ENCODE results near the gene ZC3H13. TPM values are rescaled to one million over a fixed set of nuclear protein-coding genes. Genes with fewer than 3 reads are reported as not detected.

Gene ZC3H13
- total and polyA plus RNA-seq, 2 of the 8 experiments (the other 6 are each of a cell fraction or from before 2014, with no cell fraction given), result 5.1 to 57.8 TPM

GRCh38 chr13:46012404-46012803 is 40.1 kb downstream of the ZC3H13 start:
- no peak overlapping the region for H3K4me2 ChIP-seq (ENCODE audit: insufficient read depth in 1 of 2, low read depth in 2 of 2, low read length in 2 of 2)
- no peak for TF ChIP-seq ZNF274 (IDR thresholded peaks at IDR 0.05; ENCODE audit: borderline replicate concordance, extremely low read depth, low read length)
- no peak for TF ChIP-seq SIN3A (conservative IDR thresholded peaks at IDR 0.05 in 1 of 2, IDR thresholded peaks at IDR 0.05 in 1 of 2; ENCODE audit: low read depth in 1 of 2, low read length in 2 of 2)
- TF ChIP-seq ASH2L (IDR thresholded peaks at IDR 0.05; ENCODE audit: low read length), result no peak
- no peak for TF ChIP-seq SAP30 (IDR thresholded peaks at IDR 0.05; ENCODE audit: insufficient read depth, insufficient replicate concordance, low read length)
- TF ChIP-seq KDM4A (IDR thresholded peaks at IDR 0.05; ENCODE audit: low read depth, low read length, severe bottlenecking), result no peak
- TF ChIP-seq SP1 (IDR thresholded peaks at IDR 0.05; ENCODE audit: low read depth, low read length), result no peak
- TF ChIP-seq SRF (IDR thresholded peaks at IDR 0.05; ENCODE audit: low read depth, low read length), result no peak
- no peak for TF ChIP-seq BCL11A (IDR thresholded peaks at IDR 0.05; ENCODE audit: low read depth in 2 of 2, low read length in 2 of 2)
- no peak for TF ChIP-seq SP2 (IDR thresholded peaks at IDR 0.05; ENCODE audit: low read length)
- TF ChIP-seq TAF7 (optimal IDR thresholded peaks at IDR 0.05; ENCODE audit: borderline replicate concordance, low read depth, low read length), result no peak
- no peak for TF ChIP-seq GTF2F1 (IDR thresholded peaks at IDR 0.05; ENCODE audit: borderline replicate concordance, low read depth, low read length)
- no peak for TF ChIP-seq ATF3 (IDR thresholded peaks at IDR 0.05; ENCODE audit: insufficient read depth, low read depth, low read length)
- TF ChIP-seq POLR2A (IDR thresholded peaks at IDR 0.05; ENCODE audit: control extremely low read depth in 1 of 2, low read depth in 2 of 2, low read length in 2 of 2), result no peak
- TF ChIP-seq, protein P1, sequence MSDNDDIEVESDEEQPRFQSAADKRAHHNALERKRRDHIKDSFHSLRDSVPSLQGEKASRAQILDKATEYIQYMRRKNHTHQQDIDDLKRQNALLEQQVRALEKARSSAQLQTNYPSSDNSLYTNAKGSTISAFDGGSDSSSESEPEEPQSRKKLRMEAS (IDR thresholded peaks at IDR 0.05), result no peak
- TF ChIP-seq CEBPB (IDR thresholded peaks at IDR 0.05; ENCODE audit: low read depth, low read length), result no peak
- TF ChIP-seq EGR1 (IDR thresholded peaks at IDR 0.05; ENCODE audit: borderline replicate concordance, low read depth, low read length), result no peak

More at GRCh38 chr13:46012404-46012803, 40.1 kb downstream of the ZC3H13 start:
- Histone ChIP-seq H3K56ac (replicated peaks; ENCODE audit: insufficient read length, low read depth, low read length) (no peak overlapping the region), H3K36me3 (ENCODE audit: control insufficient read depth in 2 of 4, insufficient read depth in 4 of 4, low read length in 3 of 4) (peaks cover 0 to 51% (median 8%) of the 10 kb centered on the region in 4 experiments; a peak in 4 of 8 replicates), H3K27ac (ENCODE audit: low read depth, low read length) (no peak overlapping the region), H3K18ac (ENCODE audit: extremely low read depth, low read length) (no peak overlapping the region), H2BK5ac (ENCODE audit: low read depth, low read length) (no peak overlapping the region), H2BK12ac (ENCODE audit: low read depth, low read length) (no peak overlapping the region), H4K91ac (replicated peaks; ENCODE audit: insufficient read length, low read length) (no peak overlapping the region), H3K79me1 (ENCODE audit: low read depth, low read length) (no peaks in the 10 kb centered on the region), H2AK5ac (ENCODE audit: low read depth, low read length) (no peak overlapping the region), H2BK120ac (replicated peaks; ENCODE audit: low read depth, low read length) (no peak overlapping the region), H2AFZ (ENCODE audit: low read length) (no peak overlapping the region), H2BK20ac (ENCODE audit: low read length) (no peak overlapping the region), H3K9me3 (ENCODE audit: insufficient read depth in 2 of 2, low read depth in 1 of 2, low read length in 1 of 2) (no peaks in the 10 kb centered on the region), H3K4me1 (replicated peaks in 1 of 4; ENCODE audit: control insufficient read depth in 3 of 4, insufficient read depth in 4 of 4, low read length in 3 of 4) (no peaks in the 10 kb centered on the region), H2BK15ac (ENCODE audit: low read length) (no peak overlapping the region), H4K20me1 (replicated peaks in 1 of 2; ENCODE audit: control insufficient read depth in 1 of 2, insufficient read depth in 2 of 2, low read length in 2 of 2) (no peaks in the 10 kb centered on the region), H3K4ac (replicated peaks; ENCODE audit: insufficient read length, low read depth, low read length) (no peak overlapping the region), H3K79me2 (ENCODE audit: control insufficient read depth in 1 of 2, insufficient read depth in 2 of 2, low read length in 2 of 2) (no peaks in the 10 kb centered on the region), H3K23me2 (ENCODE audit: low read depth, low read length) (no peaks in the 10 kb centered on the region), H3K23ac (ENCODE audit: insufficient read length) (no peak overlapping the region), H3K14ac (ENCODE audit: insufficient read length) (no peak overlapping the region), H3K4me3 (ENCODE audit: extremely low read depth in 1 of 4, insufficient read depth in 2 of 4, low read depth in 3 of 4, low read length in 4 of 4) (no peak overlapping the region), H3K27me3 (replicated peaks in 1 of 4; ENCODE audit: control insufficient read depth in 3 of 4, extremely low read depth in 1 of 4, insufficient read depth in 3 of 4, low read length in 3 of 4) (no peaks in the 10 kb centered on the region), H4K8ac (ENCODE audit: extremely low read depth, insufficient read depth, low read length) (no peak overlapping the region), H4K5ac (ENCODE audit: insufficient read length, low read depth, low read length) (no peak overlapping the region), H3K9ac (replicated peaks in 1 of 4; ENCODE audit: extremely low read depth in 1 of 4, low read depth in 3 of 4, low read length in 3 of 4) (no peak overlapping the region)
- ChIA-PET POLR2A (ENCODE audit: partially characterized antibody) (no interaction called here), CTCF (ENCODE audit: partially characterized antibody) (interaction anchor here (1.0 kb wide), 1 partner anchor 205 kb away, joined by 7 read pairs; no protein-coding TSS in a partner anchor)
- no peak for DNase-seq (ENCODE audit: low read depth in 1 of 2, low spot score in 2 of 2)
- FAIRE-seq, result no peak

Data from H1 (cell line).